Iris pigment epithelial cell (primary cell): ENCODE results near the gene ZFR2.
A peak's percentile ranks its signal among the peaks of the same experiment; 100 is the strongest.
"Not testable (repeated sequence)": the region's sequence is repeated elsewhere in the genome, so short reads cannot be mapped to it uniquely, and the experiment has no call there.

Experiments
- DNase-seq: peaks from one replicate; pipeline ENCODE4 v3.0.0-alpha.2; 2011; ENCODE audit warnings: low read depth

Gene ZFR2

GRCh38 chr19:3770136-3770999, 98.5 kb downstream of the ZFR2 start:
- no peak for DNase-seq

- DNase-seq = no peak
Measured at GRCh38 chr19:3769494-3769893, 99.3 kb downstream of the ZFR2 start.

GRCh38 chr19:3768748-3769099, 100.1 kb downstream of the ZFR2 start:
- no peak for DNase-seq

- no peak for DNase-seq
Measured at GRCh38 chr19:3768015-3768747, 100.7 kb downstream of the ZFR2 start.

- DNase-seq = no peak
Measured at GRCh38 chr19:3767050-3767449, 101.8 kb downstream of the ZFR2 start.

GRCh38 chr19:3766520-3766919, 102.3 kb downstream of the ZFR2 start:
- no peak for DNase-seq

GRCh38 chr19:3765757-3766156, 103.1 kb downstream of the ZFR2 start:
- peak; percentile 31 for DNase-seq

- DNase-seq = no peak
Measured at GRCh38 chr19:3765121-3765520, 103.7 kb downstream of the ZFR2 start.

- peak; percentile 100 for DNase-seq
Measured at GRCh38 chr19:3762501-3763459, 106.1 kb downstream of the ZFR2 start, which contains the start of gene MRPL54. MRPL54 (plus strand) TSS chr19:3762682; CDS start chr19:3762701, 19 bp downstream.

GRCh38 chr19:3762130-3762473, 106.7 kb downstream of the ZFR2 start:
- no peak for DNase-seq

GRCh38 chr19:3761382-3762129, 107.3 kb downstream of the ZFR2 start, which contains the start of gene APBA3:
APBA3 (minus strand) TSS chr19:3761692; CDS start chr19:3760264, 1,428 bp downstream.
- peak; percentile 81 for DNase-seq

GRCh38 chr19:3760871-3761361, 107.9 kb downstream of the ZFR2 start:
- no peak for DNase-seq

GRCh38 chr19:3759482-3760254, 109.2 kb downstream of the ZFR2 start:
- no peak for DNase-seq

- DNase-seq = not testable (repeated sequence)
Measured at GRCh38 chr19:3758297-3758696, 110.5 kb downstream of the ZFR2 start.

- not testable (repeated sequence) for DNase-seq
Measured at GRCh38 chr19:3757705-3758104, 111.1 kb downstream of the ZFR2 start.
